ENCODE measurements around the gene TMIGD3. TPM values are rescaled to one million over a fixed set of nuclear protein-coding genes. Genes with fewer than 3 reads are reported as not detected.
"Not testable (repeated sequence)": the region's sequence is repeated elsewhere in the genome, so short reads cannot be mapped to it uniquely, and the experiment has no call there.

TMIGD3 gene
- under 1 TPM in 1 of 2 experiments, not detected in 1; 0.24 TPM for total RNA-seq

DNA sequence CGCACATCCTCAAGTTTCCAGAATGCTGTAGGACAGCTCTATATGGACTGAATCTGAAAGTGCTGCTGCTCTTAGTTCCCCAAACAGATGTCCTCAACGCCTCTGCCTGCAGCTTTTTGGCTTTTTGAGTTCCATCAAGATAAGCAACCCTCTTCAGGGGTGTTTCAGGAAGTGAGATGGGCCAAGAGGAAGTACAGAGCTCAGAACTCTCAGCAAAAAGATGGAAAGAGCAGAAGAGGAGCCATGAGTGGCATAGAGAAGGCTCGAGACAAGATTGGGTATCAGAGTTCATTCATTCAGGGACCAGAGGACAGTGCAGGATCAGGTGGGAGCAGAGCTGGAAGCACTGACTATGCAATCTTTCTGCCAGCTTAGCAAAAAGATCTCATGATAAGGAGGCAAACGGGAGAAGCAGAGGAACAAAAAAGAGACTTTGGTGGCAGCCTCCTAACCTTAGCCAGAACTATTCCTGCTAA lies at the start of gene TMIGD3, which contains the start of gene ADORA3:
TMIGD3 (minus strand) TSS at position 49 of the 476 bp plus-strand sequence. CDS start 279 bp downstream, outside the sequence.
ADORA3 (minus strand) TSS at position 49 of the 476 bp plus-strand sequence. CDS start 279 bp downstream, outside the sequence.
- DNase-seq: no peak
- Mint-ChIP-seq H3K36me3 (no peaks in the 10 kb centered on the region), H3K27ac (no peak within 1 kb of the TSS), H3K4me3 (no peak within 1 kb of the TSS), H3K9me3 (no peaks in the 10 kb centered on the region), H3K27me3 (no peaks in the 10 kb centered on the region), H3K4me1 (ENCODE audit: low read depth) (peaks cover 64% of the 10 kb centered on the region)
- CTCF ChIA-PET: interaction anchor here (1.0 to 1.8 kb wide), 4 partner anchors 22 to 253 kb away, joined by 3 to 9 read pairs (median 6); no protein-coding TSS in a partner anchor
- POLR2A ChIA-PET: no interaction called here
- intact Hi-C loops (cut with micrococcal nuclease): no loop called here

GRCh38 chr1:111553196-111553595 lies 49.8 kb upstream of the TMIGD3 start:
- Mint-ChIP-seq H3K27me3 (no peaks in the 10 kb centered on the region), H3K4me1 (ENCODE audit: low read depth) (no peaks in the 10 kb centered on the region), H3K9me3 (no peaks in the 10 kb centered on the region), H3K4me3 (no peak overlapping the region), H3K27ac (no peak overlapping the region), H3K36me3 (no peaks in the 10 kb centered on the region)
- CTCF ChIA-PET: interaction anchor here (1.2 kb wide), 1 partner anchor 45 kb away, joined by 3 read pairs; no protein-coding TSS in a partner anchor
- DNase-seq: no peak
- POLR2A ChIA-PET: interaction anchor here (0.7 kb wide), 1 partner anchor 10 kb away, joined by 3 read pairs; no protein-coding TSS in a partner anchor
- intact Hi-C loops (cut with micrococcal nuclease): no loop called here

- DNase-seq: no peak
- POLR2A ChIA-PET: interaction anchor here (0.7 kb wide), 1 partner anchor 11 kb away, joined by 3 read pairs; no protein-coding TSS in a partner anchor
- Mint-ChIP-seq H3K9me3 (no peaks in the 10 kb centered on the region), H3K27me3 (no peaks in the 10 kb centered on the region), H3K4me1 (ENCODE audit: low read depth) (no peaks in the 10 kb centered on the region), H3K27ac (no peak overlapping the region), H3K36me3 (no peaks in the 10 kb centered on the region), H3K4me3 (no peak overlapping the region)
- CTCF ChIA-PET: interaction anchor here (1.2 kb wide), 1 partner anchor 45 kb away, joined by 3 read pairs; no protein-coding TSS in a partner anchor
- intact Hi-C loops (cut with micrococcal nuclease): no loop called here
Measured at GRCh38 chr1:111552587-111552986, 49.2 kb upstream of the TMIGD3 start.

DNA sequence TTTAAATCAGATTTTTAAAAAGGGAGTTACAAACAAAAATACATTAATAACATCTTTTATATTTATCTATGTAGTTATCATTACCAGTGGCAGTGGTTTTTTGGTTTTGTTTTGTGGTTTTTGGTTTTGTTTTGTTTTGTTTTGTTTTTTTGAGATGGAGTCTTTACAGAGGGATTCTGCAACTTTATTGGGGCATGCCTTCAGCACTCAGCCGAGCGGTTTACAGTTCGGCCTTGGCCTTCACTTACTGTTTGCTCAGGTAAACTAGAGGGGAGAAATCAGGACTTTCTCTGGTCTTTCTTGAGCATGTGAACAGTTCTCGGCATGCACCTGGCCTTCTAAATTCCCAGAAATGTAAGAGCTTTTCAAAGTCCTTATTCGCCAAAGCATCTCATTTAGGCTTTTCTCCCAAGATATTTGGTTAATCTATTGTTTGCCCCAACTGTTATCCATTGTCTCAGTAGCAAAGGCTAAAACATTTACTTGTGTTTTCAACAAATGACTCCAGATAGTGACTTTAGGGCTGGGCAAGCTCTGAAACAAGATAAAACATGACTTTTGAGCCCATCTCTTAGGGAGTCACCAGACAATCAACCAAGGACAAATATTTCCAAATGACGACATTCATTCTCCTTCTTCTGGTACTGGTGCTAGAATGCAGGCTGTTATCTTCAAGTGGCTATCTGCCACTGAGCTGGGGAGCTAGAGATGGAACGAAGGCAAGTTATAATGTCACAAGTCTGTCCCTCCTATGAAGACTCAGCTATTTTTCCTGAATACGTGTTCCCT lies 48.4 kb upstream of the TMIGD3 start:
- ChIA-PET CTCF (no interaction called here), POLR2A (no interaction called here)
- Mint-ChIP-seq H3K9me3 (no peaks in the 10 kb centered on the region), H3K4me1 (ENCODE audit: low read depth) (no peaks in the 10 kb centered on the region), H3K27me3 (no peaks in the 10 kb centered on the region), H3K27ac (no peak overlapping the region), H3K4me3 (no peak overlapping the region), H3K36me3 (no peaks in the 10 kb centered on the region)
- no peak for DNase-seq
- intact Hi-C loops (cut with micrococcal nuclease): no loop called here

DNA sequence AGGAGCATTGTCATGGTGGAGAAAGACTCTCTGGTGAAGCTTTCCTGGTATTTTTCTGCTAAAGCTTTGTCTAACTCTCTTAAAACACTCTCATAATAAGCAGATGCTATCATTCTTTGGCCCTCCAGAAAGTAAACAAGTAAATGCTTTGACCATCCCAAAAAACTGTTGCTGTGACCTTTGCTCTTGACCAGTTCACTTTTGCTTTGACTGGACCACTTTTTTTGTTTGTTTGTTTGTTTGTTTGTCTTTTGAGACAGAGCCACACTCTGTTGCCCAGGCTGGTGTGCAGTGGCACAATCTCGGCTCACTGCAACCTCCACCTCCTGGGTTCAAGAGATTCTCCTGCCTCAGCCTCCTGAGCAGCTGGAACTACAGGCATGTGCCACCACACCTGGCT lies 44.4 kb upstream of the TMIGD3 start:
- CTCF ChIA-PET; H3K36me3 Mint-ChIP-seq; POLR2A ChIA-PET; H3K9me3 Mint-ChIP-seq; H3K4me1 Mint-ChIP-seq (ENCODE audit: low read depth); intact Hi-C loops (cut with micrococcal nuclease); H3K4me3 Mint-ChIP-seq; H3K27me3 Mint-ChIP-seq; H3K27ac Mint-ChIP-seq; DNase-seq: not testable (repeated sequence)

- intact Hi-C loops (cut with micrococcal nuclease): no loop called here
Measured at GRCh38 chr1:111542187-111542586, 38.8 kb upstream of the TMIGD3 start.

GRCh38 chr1:111541721-111542120 lies 38.3 kb upstream of the TMIGD3 start:
- intact Hi-C loops (cut with micrococcal nuclease): no loop called here
- H3K9me3 Mint-ChIP-seq: no peaks in the 10 kb centered on the region

More at GRCh38 chr1:111542187-111542586, 38.8 kb upstream of the TMIGD3 start:
- ChIA-PET POLR2A (no interaction called here), CTCF (interaction anchor here (1.3 kb wide), 1 partner anchor 34 kb away, joined by 3 read pairs; no protein-coding TSS in a partner anchor)
- H3K27ac Mint-ChIP-seq: no peak overlapping the region
- DNase-seq: no peak
- H3K27me3 Mint-ChIP-seq: peaks cover 5% of the 10 kb centered on the region
- no peaks in the 10 kb centered on the region for H3K36me3 Mint-ChIP-seq
- H3K9me3 Mint-ChIP-seq: no peaks in the 10 kb centered on the region
- H3K4me3 Mint-ChIP-seq: no peak overlapping the region
- H3K4me1 Mint-ChIP-seq (ENCODE audit: low read depth): peaks cover 10% of the 10 kb centered on the region

DNA sequence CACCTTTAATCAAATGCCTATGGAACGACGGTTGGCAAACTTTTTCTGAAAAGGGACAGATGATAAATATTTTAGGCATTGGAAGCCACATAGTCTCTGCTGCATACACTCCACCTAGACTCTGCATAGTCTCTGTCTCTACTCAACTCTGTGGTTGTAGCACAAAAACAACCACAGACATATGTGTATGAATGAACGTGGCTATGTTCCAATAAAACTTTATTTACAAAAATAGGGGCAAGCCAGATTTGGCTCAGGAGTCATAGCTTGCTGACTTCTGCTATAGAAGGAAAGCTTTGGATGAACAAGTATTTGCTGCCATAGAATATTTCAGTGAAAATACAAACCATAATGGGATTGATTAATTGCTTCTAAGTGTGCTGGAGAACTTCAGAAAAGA lies 37.5 kb upstream of the TMIGD3 start:
- peaks cover 10% of the 10 kb centered on the region for H3K4me1 Mint-ChIP-seq (ENCODE audit: low read depth)
- intact Hi-C loops (cut with micrococcal nuclease): no loop called here
- DNase-seq: no peak
- peaks cover 6% of the 10 kb centered on the region for H3K27me3 Mint-ChIP-seq
- H3K27ac Mint-ChIP-seq: no peak overlapping the region
- no peaks in the 10 kb centered on the region for H3K9me3 Mint-ChIP-seq
- ChIA-PET POLR2A (no interaction called here), CTCF (interaction anchor here (1.3 kb wide), 1 partner anchor 33 kb away, joined by 3 read pairs; no protein-coding TSS in a partner anchor)
- H3K4me3 Mint-ChIP-seq: no peak overlapping the region
- H3K36me3 Mint-ChIP-seq: no peaks in the 10 kb centered on the region

More at GRCh38 chr1:111541721-111542120, 38.3 kb upstream of the TMIGD3 start:
- no peak overlapping the region for H3K4me3 Mint-ChIP-seq
- ChIA-PET POLR2A (no interaction called here), CTCF (interaction anchor here (1.3 kb wide), 1 partner anchor 34 kb away, joined by 3 read pairs; no protein-coding TSS in a partner anchor)
- no peak overlapping the region for H3K27ac Mint-ChIP-seq
- DNase-seq: no peak
- peaks cover 10% of the 10 kb centered on the region for H3K4me1 Mint-ChIP-seq (ENCODE audit: low read depth)
- no peaks in the 10 kb centered on the region for H3K36me3 Mint-ChIP-seq
- H3K27me3 Mint-ChIP-seq: peaks cover 6% of the 10 kb centered on the region

- intact Hi-C loops (cut with micrococcal nuclease): no loop called here
- peaks cover 10% of the 10 kb centered on the region for H3K4me1 Mint-ChIP-seq (ENCODE audit: low read depth)
- H3K4me3 Mint-ChIP-seq: no peak overlapping the region
- no peak overlapping the region for H3K27ac Mint-ChIP-seq
- H3K9me3 Mint-ChIP-seq: no peaks in the 10 kb centered on the region
- CTCF ChIA-PET: interaction anchor here (1.1 kb wide), 1 partner anchor 30 kb away, joined by 4 read pairs; no protein-coding TSS in a partner anchor
- POLR2A ChIA-PET: no interaction called here
- H3K36me3 Mint-ChIP-seq: no peaks in the 10 kb centered on the region
- peak; percentile 42 for DNase-seq
- H3K27me3 Mint-ChIP-seq: peaks cover 6% of the 10 kb centered on the region
Measured at GRCh38 chr1:111538343-111539025, 35.1 kb upstream of the TMIGD3 start.

GRCh38 chr1:111535256-111536191 lies 32.1 kb upstream of the TMIGD3 start:
- Mint-ChIP-seq H3K4me1 (ENCODE audit: low read depth) (peaks cover 8% of the 10 kb centered on the region), H3K4me3 (no peak overlapping the region), H3K27ac (no peak overlapping the region), H3K27me3 (peaks cover 4% of the 10 kb centered on the region), H3K9me3 (no peaks in the 10 kb centered on the region), H3K36me3 (no peaks in the 10 kb centered on the region)
- POLR2A ChIA-PET: no interaction called here
- CTCF ChIA-PET: interaction anchor here (0.6 kb wide), 1 partner anchor 93 kb away, joined by 3 read pairs; no protein-coding TSS in a partner anchor
- no peak for DNase-seq
- intact Hi-C loops (cut with micrococcal nuclease): no loop called here

DNA sequence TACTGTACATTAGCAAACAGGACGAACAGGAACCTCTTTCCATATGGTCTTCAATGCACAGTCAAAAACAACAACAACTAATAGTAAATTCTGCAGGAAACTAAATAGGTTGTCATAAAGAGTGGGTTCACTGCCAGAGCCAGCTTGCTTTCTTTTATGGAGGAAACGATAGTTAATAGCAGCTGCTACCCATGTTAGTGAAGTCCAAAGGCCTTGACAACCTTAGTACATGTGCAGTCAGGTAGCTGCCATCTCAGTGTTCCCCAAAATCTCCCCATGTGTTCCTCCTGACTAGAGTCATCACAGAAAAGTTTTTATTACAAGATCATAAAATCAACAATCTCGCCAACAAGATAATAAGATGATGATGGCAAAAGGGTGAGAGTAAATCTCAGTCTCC lies 16.6 kb upstream of the TMIGD3 start:
- intact Hi-C loops (cut with micrococcal nuclease): no loop called here
- no peaks in the 10 kb centered on the region for H3K27me3 Mint-ChIP-seq
- POLR2A ChIA-PET: no interaction called here
- CTCF ChIA-PET: no interaction called here
- H3K9me3 Mint-ChIP-seq: no peaks in the 10 kb centered on the region
- H3K36me3 Mint-ChIP-seq: no peaks in the 10 kb centered on the region
- H3K4me3 Mint-ChIP-seq: no peak overlapping the region
- DNase-seq: no peak
- no peak overlapping the region for H3K27ac Mint-ChIP-seq
- H3K4me1 Mint-ChIP-seq (ENCODE audit: low read depth): peaks cover 27% of the 10 kb centered on the region

Measured in activated CD4-positive, alpha-beta memory T cell treated with anti-CD3 and anti-CD28 coated beads for 36 hours (primary cell).